Fibroblast of mammary gland (primary cell): Measurements from ENCODE around the gene DIPK1A.

ENCODE experiments used
- DNase-seq: peaks from one replicate; pipeline ENCODE4 v3.0.0-alpha.2; 2010; ENCODE audit warnings: low read depth
- H3K4me3 ChIP-seq: 2 replicates; pipeline ENCODE4 v1.5.1; 2011; ENCODE audit warnings: low read depth, mild to moderate bottlenecking, low read length, moderate library complexity; ENCODE audit not compliant: control insufficient read depth
- CTCF ChIP-seq: conservative IDR thresholded peaks from 2 replicates; pipeline ENCODE4 v1.5.1; 2011; ENCODE audit warnings: low read depth, low read length, inconsistent platforms; ENCODE audit not compliant: control insufficient read depth, insufficient read depth

The DIPK1A gene

GRCh38 chr1:92881391-92881790 lies 79.9 kb downstream of the DIPK1A start:
- no peak for TF ChIP-seq CTCF
- peak; percentile 12 for DNase-seq
- no peak overlapping the region for H3K4me3 ChIP-seq

- DNase-seq: no peak
- H3K4me3 ChIP-seq: no peak overlapping the region
- no peak for TF ChIP-seq CTCF
Observed at GRCh38 chr1:92879316-92879968, 81.8 kb downstream of the DIPK1A start.

- TF ChIP-seq CTCF: no peak
- H3K4me3 ChIP-seq: no peak overlapping the region
- DNase-seq: peak; percentile 51
Observed at GRCh38 chr1:92877792-92878191, 83.5 kb downstream of the DIPK1A start.

- TF ChIP-seq CTCF: no peak
- no peak for DNase-seq
- no peak overlapping the region for H3K4me3 ChIP-seq
Observed at GRCh38 chr1:92877081-92877711, 84.1 kb downstream of the DIPK1A start.

GRCh38 chr1:92876351-92876750 lies 84.9 kb downstream of the DIPK1A start:
- TF ChIP-seq CTCF: no peak
- H3K4me3 ChIP-seq: no peak overlapping the region
- DNase-seq: no peak

- no peak for DNase-seq
- no peak for TF ChIP-seq CTCF
- no peak overlapping the region for H3K4me3 ChIP-seq
Observed at GRCh38 chr1:92874987-92875386, 86.3 kb downstream of the DIPK1A start.

GRCh38 chr1:92872719-92873118 lies 88.5 kb downstream of the DIPK1A start:
- no peak for TF ChIP-seq CTCF

More at GRCh38 chr1:92872719-92873118, 88.5 kb downstream of the DIPK1A start:
- H3K4me3 ChIP-seq: no peak overlapping the region
- no peak for DNase-seq
